Uterus (tissue), 2 donors: ENCODE measurements around the gene CRYGB.

Experiments used
- CTCF ChIP-seq, 4 experiments: fragments of 200-600 bp in 2 of 4; fragments of 450-650 bp in 2 of 4; sonication (generic) in 2 of 4; IDR thresholded peaks; one replicate each; pipeline ENCODE4 v1.5.1; 2016 to 2019; ENCODE audit warnings: antibody characterized with exemption in 4 of 4, mild to moderate bottlenecking in 2 of 4, moderate library complexity in 1 of 4
- POLR2A ChIP-seq, 2 donors: fragments of 450-650 bp; IDR thresholded peaks; one replicate each; pipeline ENCODE4 v1.6.1; 2016; ENCODE audit warnings: antibody characterized with exemption in 2 of 2, mild to moderate bottlenecking in 1 of 2, moderate library complexity in 1 of 2

GRCh38 chr2:208136716-208137094 is 9.3 kb downstream of the CRYGB start:
- TF ChIP-seq CTCF (IDR thresholded peaks at IDR 0.05) = no peak
- TF ChIP-seq POLR2A (IDR thresholded peaks at IDR 0.05) = no peak
